Peyer's patch (tissue), 4 donors: ENCODE measurements around the gene ANKRD45.

Experiments
- POLR2A ChIP-seq, 2 donors: fragments of 450-650 bp; IDR thresholded peaks; one replicate each; pipeline ENCODE4 v1.5.1; 2017; ENCODE audit warnings: antibody characterized with exemption in 2 of 2, mild to moderate bottlenecking in 2 of 2, moderate library complexity in 2 of 2
- TF ChIP-seq, protein P1 (sequence below), 6 experiments: fragments of 450-650 bp in 4 of 6; fragments of 200-600 bp in 2 of 6; sonication (generic) in 1 of 6; IDR thresholded peaks; one replicate each; pipeline ENCODE4 v1.5.1; 2017 to 2019; ENCODE audit warnings: antibody characterized with exemption in 6 of 6, mild to moderate bottlenecking in 3 of 6, moderate library complexity in 1 of 6

DNA sequence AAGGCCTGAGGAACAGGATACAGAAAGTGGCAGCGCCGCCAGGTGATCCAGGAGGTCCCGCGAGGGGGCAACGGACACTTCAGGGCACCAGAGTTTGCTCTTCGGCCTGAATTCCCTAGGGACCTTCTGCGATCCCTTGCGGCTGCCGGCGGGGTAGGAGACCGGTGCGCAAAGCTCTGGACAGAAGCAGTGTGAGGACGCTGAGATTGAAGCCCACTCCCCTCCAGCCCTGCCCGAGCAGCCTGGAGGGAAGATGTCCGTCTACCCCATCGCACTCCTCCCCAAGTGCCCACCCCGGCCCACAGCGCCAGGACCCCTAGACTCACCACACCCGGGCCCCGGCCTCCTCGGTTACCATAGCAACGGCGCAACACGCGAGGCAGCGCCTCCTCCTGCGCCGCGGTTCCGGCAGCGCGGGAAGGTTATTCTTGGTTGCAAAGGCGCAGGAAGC, at the start of gene ANKRD45:
- no peak for TF ChIP-seq POLR2A (IDR thresholded peaks at IDR 0.05)
- TF ChIP-seq, protein P1, sequence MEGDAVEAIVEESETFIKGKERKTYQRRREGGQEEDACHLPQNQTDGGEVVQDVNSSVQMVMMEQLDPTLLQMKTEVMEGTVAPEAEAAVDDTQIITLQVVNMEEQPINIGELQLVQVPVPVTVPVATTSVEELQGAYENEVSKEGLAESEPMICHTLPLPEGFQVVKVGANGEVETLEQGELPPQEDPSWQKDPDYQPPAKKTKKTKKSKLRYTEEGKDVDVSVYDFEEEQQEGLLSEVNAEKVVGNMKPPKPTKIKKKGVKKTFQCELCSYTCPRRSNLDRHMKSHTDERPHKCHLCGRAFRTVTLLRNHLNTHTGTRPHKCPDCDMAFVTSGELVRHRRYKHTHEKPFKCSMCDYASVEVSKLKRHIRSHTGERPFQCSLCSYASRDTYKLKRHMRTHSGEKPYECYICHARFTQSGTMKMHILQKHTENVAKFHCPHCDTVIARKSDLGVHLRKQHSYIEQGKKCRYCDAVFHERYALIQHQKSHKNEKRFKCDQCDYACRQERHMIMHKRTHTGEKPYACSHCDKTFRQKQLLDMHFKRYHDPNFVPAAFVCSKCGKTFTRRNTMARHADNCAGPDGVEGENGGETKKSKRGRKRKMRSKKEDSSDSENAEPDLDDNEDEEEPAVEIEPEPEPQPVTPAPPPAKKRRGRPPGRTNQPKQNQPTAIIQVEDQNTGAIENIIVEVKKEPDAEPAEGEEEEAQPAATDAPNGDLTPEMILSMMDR (IDR thresholded peaks at IDR 0.05), result no peak
